Measurements from ENCODE around the gene HOXA4.
A peak's percentile ranks its signal among the peaks of the same experiment; 100 is the strongest.

HOXA4 gene

DNA sequence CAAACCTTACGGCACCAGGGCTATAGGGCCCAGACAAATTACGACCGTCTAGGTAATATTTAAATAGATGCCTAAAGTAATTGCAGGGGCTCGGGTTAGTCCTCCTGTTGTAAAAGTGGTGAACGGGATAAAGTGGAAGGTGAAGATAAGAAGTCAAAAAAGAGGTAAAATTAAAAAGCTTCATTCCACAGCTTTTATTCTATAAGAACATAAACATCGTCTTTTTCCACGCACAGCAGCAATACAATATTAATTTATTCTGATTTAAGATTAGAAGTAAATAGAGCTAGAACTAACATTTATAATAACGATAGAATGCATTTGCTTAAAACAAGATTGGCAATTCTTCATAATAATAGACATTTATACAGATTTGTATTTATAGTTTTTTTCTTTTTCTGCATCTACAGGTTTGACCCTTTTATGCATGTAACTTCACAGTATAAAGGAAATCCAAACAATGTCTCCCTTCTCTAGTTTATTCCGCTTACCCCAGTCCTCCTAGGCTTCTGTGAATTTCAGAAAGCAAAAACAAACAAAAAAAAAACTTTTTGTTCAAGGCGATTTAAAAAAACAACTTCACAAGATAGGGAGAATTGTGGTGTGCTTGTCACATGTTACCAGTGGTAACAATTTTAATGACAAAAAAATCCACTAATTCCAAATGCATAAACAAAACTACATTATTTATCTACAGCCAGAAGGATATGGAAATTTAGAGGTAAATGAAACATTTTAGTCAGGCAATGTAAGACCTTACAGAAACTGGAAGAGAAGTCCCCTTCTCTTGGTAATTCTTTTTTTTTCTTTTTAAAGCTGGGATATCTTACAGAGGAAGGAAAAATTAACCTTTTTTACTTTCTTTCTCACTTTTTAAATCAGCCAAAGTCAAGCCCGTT is 40.1 kb upstream of the HOXA4 start:
- no peak overlapping the region for H3K27ac ChIP-seq (ENCODE audit: low read depth, low read length)

DNA sequence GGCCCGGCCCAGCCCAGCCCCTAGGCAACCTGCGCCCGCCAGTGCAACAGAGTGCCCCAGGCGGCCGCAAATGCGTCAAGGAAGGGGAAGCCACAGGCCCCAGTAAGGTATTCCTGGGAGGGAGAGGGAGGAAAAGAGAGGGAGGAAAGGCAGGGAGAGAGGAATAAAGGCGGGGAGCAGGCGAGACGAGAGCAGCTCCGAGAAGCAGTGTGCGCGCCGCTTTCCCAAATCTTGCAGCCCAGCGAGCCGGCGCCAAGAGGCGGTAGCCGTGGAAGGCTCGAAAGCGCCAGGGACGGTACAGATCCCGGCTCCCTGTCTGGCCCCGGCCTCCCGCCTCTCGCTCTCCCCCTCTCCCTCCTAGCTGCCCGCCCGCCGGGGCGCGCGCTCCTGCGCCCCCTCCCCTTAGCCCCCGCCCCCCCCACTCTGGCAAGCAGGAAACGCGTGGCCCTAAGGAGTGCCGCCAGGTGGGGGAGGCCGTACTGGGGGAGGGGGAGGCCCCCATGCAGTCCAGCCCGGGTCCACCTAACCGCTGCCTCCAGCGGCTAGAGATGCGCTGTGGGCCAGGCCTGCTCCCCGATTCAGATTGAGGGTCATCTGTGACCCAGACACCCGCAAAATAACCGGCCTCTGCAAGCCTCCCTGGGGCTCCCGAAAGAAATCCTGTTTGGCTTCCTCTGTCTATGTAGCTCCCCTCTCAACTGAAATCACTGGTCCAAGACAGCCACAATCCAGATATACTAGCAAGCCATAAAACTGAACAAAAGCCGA is 39.3 kb upstream of the HOXA4 start:
- H3K36me3 ChIP-seq (ENCODE audit: control insufficient read depth, low read length): no peaks in the 10 kb centered on the region
- H3F3A ChIP-seq (ENCODE audit: control insufficient read depth, insufficient read depth): peaks cover 10% of the 10 kb centered on the region
- H3K4me1 ChIP-seq (ENCODE audit: control insufficient read depth, low read length): peaks cover 13% of the 10 kb centered on the region
- TF ChIP-seq EZH2phosphoT487 (IDR thresholded peaks at IDR 0.05; ENCODE audit: borderline replicate concordance, low read length): peak; percentile 46
- TF ChIP-seq CTCF (IDR thresholded peaks at IDR 0.05; ENCODE audit: low read depth, low read length, poor library complexity, severe bottlenecking): no peak
- no peak overlapping the region for H3K4me3 ChIP-seq (ENCODE audit: low read length)
- peaks cover 5% of the 10 kb centered on the region; the same call in 1 of the 2 replicates for H4K20me1 ChIP-seq (ENCODE audit: control insufficient read depth, insufficient read depth, low read depth, low read length)
- no peaks in the 10 kb centered on the region for H3K79me2 ChIP-seq (ENCODE audit: control insufficient read depth, low read length)
- no peak overlapping the region for H3K27ac ChIP-seq (ENCODE audit: low read depth, low read length)
- no peaks in the 10 kb centered on the region for H3K9me2 ChIP-seq (replicated peaks; ENCODE audit: control insufficient read depth, low read length)
- H3K4me2 ChIP-seq (ENCODE audit: low read length): no peak overlapping the region
- no peaks in the 10 kb centered on the region for H3K9me3 ChIP-seq (ENCODE audit: control insufficient read depth, insufficient read depth, low read length)
- peaks cover 90% of the 10 kb centered on the region for H3K27me3 ChIP-seq (ENCODE audit: control insufficient read depth, low read length)

More for the DNA sequence above, 40.1 kb upstream of the HOXA4 start:
- Histone ChIP-seq H3F3A (ENCODE audit: control insufficient read depth, insufficient read depth) (peaks cover 10% of the 10 kb centered on the region), H3K9me3 (ENCODE audit: control insufficient read depth, insufficient read depth, low read length) (no peaks in the 10 kb centered on the region), H3K79me2 (ENCODE audit: control insufficient read depth, low read length) (no peaks in the 10 kb centered on the region), H3K9me2 (replicated peaks; ENCODE audit: control insufficient read depth, low read length) (no peaks in the 10 kb centered on the region), H3K4me3 (ENCODE audit: low read length) (no peak overlapping the region), H4K20me1 (ENCODE audit: control insufficient read depth, insufficient read depth, low read depth, low read length) (peaks cover 5% of the 10 kb centered on the region; the same call in 1 of the 2 replicates), H3K4me2 (ENCODE audit: low read length) (no peak overlapping the region), H3K4me1 (ENCODE audit: control insufficient read depth, low read length) (peaks cover 13% of the 10 kb centered on the region), H3K36me3 (ENCODE audit: control insufficient read depth, low read length) (no peaks in the 10 kb centered on the region), H3K27me3 (ENCODE audit: control insufficient read depth, low read length) (peaks cover 92% of the 10 kb centered on the region)
- TF ChIP-seq EZH2phosphoT487 (IDR thresholded peaks at IDR 0.05; ENCODE audit: borderline replicate concordance, low read length) (no peak), CTCF (IDR thresholded peaks at IDR 0.05; ENCODE audit: low read depth, low read length, poor library complexity, severe bottlenecking) (no peak)

- Histone ChIP-seq H3K9me2 (replicated peaks; ENCODE audit: control insufficient read depth, low read length) (no peaks in the 10 kb centered on the region), H3K36me3 (ENCODE audit: control insufficient read depth, low read length) (no peaks in the 10 kb centered on the region), H3K27ac (ENCODE audit: low read depth, low read length) (no peak overlapping the region), H3F3A (ENCODE audit: control insufficient read depth, insufficient read depth) (peaks cover 10% of the 10 kb centered on the region), H3K4me2 (ENCODE audit: low read length) (no peak overlapping the region), H3K4me1 (ENCODE audit: control insufficient read depth, low read length) (peaks cover 7% of the 10 kb centered on the region), H3K9me3 (ENCODE audit: control insufficient read depth, insufficient read depth, low read length) (no peaks in the 10 kb centered on the region), H3K4me3 (ENCODE audit: low read length) (no peak overlapping the region), H3K27me3 (ENCODE audit: control insufficient read depth, low read length) (peaks cover 90% of the 10 kb centered on the region), H3K79me2 (ENCODE audit: control insufficient read depth, low read length) (no peaks in the 10 kb centered on the region), H4K20me1 (ENCODE audit: control insufficient read depth, insufficient read depth, low read depth, low read length) (peaks cover 5% of the 10 kb centered on the region; the same call in 1 of the 2 replicates)
- no peak; the same call in 1 of the 2 replicates for TF ChIP-seq EZH2phosphoT487 (IDR thresholded peaks at IDR 0.05; ENCODE audit: borderline replicate concordance, low read length)
- TF ChIP-seq CTCF (IDR thresholded peaks at IDR 0.05; ENCODE audit: low read depth, low read length, poor library complexity, severe bottlenecking): no peak
These were observed 37.8 kb upstream of the HOXA4 start for GRCh38 chr7:27168265-27168947.

All from DOHH2 (cell line).